MCF 10A (cell line): ENCODE data around the gene SNAI1. TPM values are rescaled to one million over a fixed set of nuclear protein-coding genes. Genes with fewer than 3 reads are reported as not detected.
"Not testable (repeated sequence)": the region's sequence is repeated elsewhere in the genome, so short reads cannot be mapped to it uniquely, and the experiment has no call there.

Experiments used
- BruUV-seq: library from RNA; stranded (reverse); fragments of 400-500 nt; replicated peaks from 2 replicates; lab custom pipeline; 2021; lab: Mats Ljungman, UMichigan
- CTCF ChIA-PET: fragments of 300-600 bp; sonication (Branson Sonifier 250); formaldehyde crosslinking; extraction: SDS; loops from one replicate; lab custom pipeline; 2021; ENCODE audit warnings: antibody characterized with exemption, inconsistent platforms; lab: Yijun Ruan, JAX
- POLR2A ChIA-PET: fragments of 300-600, 350-650 bp; sonication (Branson Sonifier 250); formaldehyde crosslinking; extraction: SDS; loops from one replicate; lab custom pipeline; 2020; ENCODE audit warnings: antibody characterized with exemption, inconsistent platforms; lab: Yijun Ruan, JAX
- DNase-seq: peaks from one replicate; pipeline ENCODE4 v3.0.0-alpha.2; 2018; ENCODE audit not compliant: unreplicated experiment
- H3K27ac Mint-ChIP-seq: one replicate; pipeline ENCODE4 v1.8.0; 2022; ENCODE audit warnings: mild to moderate bottlenecking, low read depth, mixed read lengths; ENCODE audit not compliant: unreplicated experiment
- H3K27me3 Mint-ChIP-seq: one replicate; pipeline ENCODE4 v1.8.0; 2022; ENCODE audit warnings: mixed read lengths; ENCODE audit not compliant: insufficient read depth, unreplicated experiment
- H3K36me3 Mint-ChIP-seq: one replicate; pipeline ENCODE4 v1.8.0; 2022; ENCODE audit warnings: mild to moderate bottlenecking, moderate library complexity, mixed read lengths; ENCODE audit not compliant: insufficient read depth, unreplicated experiment
- H3K4me1 Mint-ChIP-seq: one replicate; pipeline ENCODE4 v1.8.0; 2022; ENCODE audit warnings: mixed read lengths; ENCODE audit not compliant: insufficient read depth, unreplicated experiment
- H3K4me3 Mint-ChIP-seq: one replicate; pipeline ENCODE4 v1.8.0; 2022; ENCODE audit warnings: mild to moderate bottlenecking, moderate library complexity, mixed read lengths; ENCODE audit not compliant: unreplicated experiment
- H3K9me3 Mint-ChIP-seq: one replicate; pipeline ENCODE4 v1.8.0; 2022; ENCODE audit warnings: mixed read lengths; ENCODE audit not compliant: unreplicated experiment
- CTCF ChIP-seq: fragments of 200-600 bp; IDR thresholded peaks from one replicate; pipeline ENCODE4 v1.8.0; 2022; ENCODE audit warnings: antibody characterized with exemption, mild to moderate bottlenecking; ENCODE audit not compliant: unreplicated experiment
- intact Hi-C: fragments of 100-400 bp; cut with micrococcal nuclease; formaldehyde crosslinking; loops from 2 replicates; pipeline ENCODE4 v1.14.1; 2022
- total RNA-seq: library from RNA; stranded (reverse); gene quantifications from 2 replicates; pipeline ENCODE4 v1.2.3, GENCODE V29; 2022

Gene SNAI1
- total RNA-seq, 1 experiment from 2014 or later: 0.23 TPM

- BruUV-seq: no TSS peak
- DNase-seq: no peak
- H3K9me3 Mint-ChIP-seq: no peaks in the 10 kb centered on the region
- H3K4me1 Mint-ChIP-seq: peaks cover 15% of the 10 kb centered on the region
- TF ChIP-seq CTCF: no peak
- no peaks in the 10 kb centered on the region for H3K27me3 Mint-ChIP-seq
- no peak overlapping the region for H3K4me3 Mint-ChIP-seq
- CTCF ChIA-PET: interaction anchor here (2.1 to 14.3 kb wide), 3 partner anchors 9 to 116 kb away, joined by 10 to 582 read pairs (median 26); no protein-coding TSS in a partner anchor
- intact Hi-C loops: no loop called here
- POLR2A ChIA-PET: interaction anchor here (1.3 to 1.5 kb wide), 2 partner anchors 15 to 34 kb away, joined by 3 to 4 read pairs; no protein-coding TSS in a partner anchor
- no peaks in the 10 kb centered on the region for H3K36me3 Mint-ChIP-seq
- no peak overlapping the region for H3K27ac Mint-ChIP-seq
Measured at GRCh38 chr20:49970498-49970897, 12.3 kb upstream of the SNAI1 start.

GRCh38 chr20:49973981-49974380 lies 8.8 kb upstream of the SNAI1 start:
- ChIA-PET CTCF (interaction anchor here (0.6 to 14.3 kb wide), 8 partner anchors 8 to 309 kb away, joined by 3 to 582 read pairs (median 4); no protein-coding TSS in a partner anchor), POLR2A (no interaction called here)
- Mint-ChIP-seq H3K27ac (no peak overlapping the region), H3K4me1 (peaks cover 5% of the 10 kb centered on the region), H3K36me3 (no peaks in the 10 kb centered on the region), H3K9me3 (no peaks in the 10 kb centered on the region), H3K4me3 (no peak overlapping the region), H3K27me3 (no peaks in the 10 kb centered on the region)
- no peak for TF ChIP-seq CTCF
- no TSS peak for BruUV-seq
- intact Hi-C loops: no loop called here
- no peak for DNase-seq

GRCh38 chr20:49976542-49976941 lies 6.2 kb upstream of the SNAI1 start:
- intact Hi-C loops: loop anchor here (5.0 kb wide), 1 partner anchor 191 kb away; no protein-coding TSS in a partner anchor
- Mint-ChIP-seq H3K9me3 (no peaks in the 10 kb centered on the region), H3K27me3 (peaks cover 12% of the 10 kb centered on the region), H3K4me3 (no peak overlapping the region), H3K36me3 (no peaks in the 10 kb centered on the region), H3K4me1 (no peaks in the 10 kb centered on the region), H3K27ac (no peak overlapping the region)
- ChIA-PET CTCF (interaction anchor here (0.6 to 14.3 kb wide), 13 partner anchors 10 to 631 kb away, joined by 3 to 582 read pairs (median 6); no protein-coding TSS in a partner anchor), POLR2A (interaction anchor here (0.6 to 2.5 kb wide), 2 partner anchors 42 to 94 kb away, joined by 4 to 15 read pairs; no protein-coding TSS in a partner anchor)
- no TSS peak for BruUV-seq
- no peak for DNase-seq
- TF ChIP-seq CTCF: no peak

GRCh38 chr20:49977740-49978139 lies 5.0 kb upstream of the SNAI1 start:
- H3K36me3 Mint-ChIP-seq, H3K4me3 Mint-ChIP-seq, DNase-seq, H3K4me1 Mint-ChIP-seq, H3K9me3 Mint-ChIP-seq, H3K27ac Mint-ChIP-seq, BruUV-seq: not testable (repeated sequence)
- intact Hi-C loops: loop anchor here (2.0 to 5.0 kb wide), 2 partner anchors 93 to 190 kb away; no protein-coding TSS in a partner anchor
- ChIA-PET CTCF (interaction anchor here (0.6 to 14.3 kb wide), 23 partner anchors 8 to 201 kb away, joined by 3 to 582 read pairs (median 7); no protein-coding TSS in a partner anchor), POLR2A (interaction anchor here (2.5 kb wide), 1 partner anchor 93 kb away, joined by 15 read pairs; no protein-coding TSS in a partner anchor)
- peaks cover 19% of the 10 kb centered on the region for H3K27me3 Mint-ChIP-seq
